ENCODE data around the gene COMT. TPM values are rescaled to one million over a fixed set of nuclear protein-coding genes. Genes with fewer than 3 reads are reported as not detected.

The COMT gene
- total RNA-seq, 4 donors from 2014 or later = 89.1 to 149 (median 138) TPM

DNA sequence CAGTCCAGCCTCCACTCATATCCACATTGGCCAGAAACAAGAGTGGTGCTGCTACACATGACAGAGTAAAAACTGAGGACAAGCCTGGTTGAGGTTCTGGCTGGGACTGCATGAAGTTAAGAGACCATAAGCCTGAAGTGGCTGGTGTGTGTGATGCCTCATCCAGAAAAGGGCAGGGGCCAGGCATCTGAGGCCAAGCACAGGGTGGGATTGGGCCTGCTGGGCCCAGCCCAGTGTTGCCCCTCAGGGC is 49.7 kb downstream of the COMT start:
- no peak for DNase-seq
- no peaks in the 10 kb centered on the region for H3K9me3 ChIP-seq
- no peak overlapping the region for H3K27ac ChIP-seq
- no peak overlapping the region for H3K4me3 ChIP-seq
- H3K27me3 ChIP-seq = no peaks in the 10 kb centered on the region
- H3K4me1 ChIP-seq = peaks cover 0 to 4% (median 3%) of the 10 kb centered on the region in 4 donors
- TF ChIP-seq, protein P1, sequence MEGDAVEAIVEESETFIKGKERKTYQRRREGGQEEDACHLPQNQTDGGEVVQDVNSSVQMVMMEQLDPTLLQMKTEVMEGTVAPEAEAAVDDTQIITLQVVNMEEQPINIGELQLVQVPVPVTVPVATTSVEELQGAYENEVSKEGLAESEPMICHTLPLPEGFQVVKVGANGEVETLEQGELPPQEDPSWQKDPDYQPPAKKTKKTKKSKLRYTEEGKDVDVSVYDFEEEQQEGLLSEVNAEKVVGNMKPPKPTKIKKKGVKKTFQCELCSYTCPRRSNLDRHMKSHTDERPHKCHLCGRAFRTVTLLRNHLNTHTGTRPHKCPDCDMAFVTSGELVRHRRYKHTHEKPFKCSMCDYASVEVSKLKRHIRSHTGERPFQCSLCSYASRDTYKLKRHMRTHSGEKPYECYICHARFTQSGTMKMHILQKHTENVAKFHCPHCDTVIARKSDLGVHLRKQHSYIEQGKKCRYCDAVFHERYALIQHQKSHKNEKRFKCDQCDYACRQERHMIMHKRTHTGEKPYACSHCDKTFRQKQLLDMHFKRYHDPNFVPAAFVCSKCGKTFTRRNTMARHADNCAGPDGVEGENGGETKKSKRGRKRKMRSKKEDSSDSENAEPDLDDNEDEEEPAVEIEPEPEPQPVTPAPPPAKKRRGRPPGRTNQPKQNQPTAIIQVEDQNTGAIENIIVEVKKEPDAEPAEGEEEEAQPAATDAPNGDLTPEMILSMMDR (IDR thresholded peaks at IDR 0.05) = no peak
- no peak for TF ChIP-seq POLR2A (IDR thresholded peaks at IDR 0.05)
- H3K36me3 ChIP-seq = no peaks in the 10 kb centered on the region

DNA sequence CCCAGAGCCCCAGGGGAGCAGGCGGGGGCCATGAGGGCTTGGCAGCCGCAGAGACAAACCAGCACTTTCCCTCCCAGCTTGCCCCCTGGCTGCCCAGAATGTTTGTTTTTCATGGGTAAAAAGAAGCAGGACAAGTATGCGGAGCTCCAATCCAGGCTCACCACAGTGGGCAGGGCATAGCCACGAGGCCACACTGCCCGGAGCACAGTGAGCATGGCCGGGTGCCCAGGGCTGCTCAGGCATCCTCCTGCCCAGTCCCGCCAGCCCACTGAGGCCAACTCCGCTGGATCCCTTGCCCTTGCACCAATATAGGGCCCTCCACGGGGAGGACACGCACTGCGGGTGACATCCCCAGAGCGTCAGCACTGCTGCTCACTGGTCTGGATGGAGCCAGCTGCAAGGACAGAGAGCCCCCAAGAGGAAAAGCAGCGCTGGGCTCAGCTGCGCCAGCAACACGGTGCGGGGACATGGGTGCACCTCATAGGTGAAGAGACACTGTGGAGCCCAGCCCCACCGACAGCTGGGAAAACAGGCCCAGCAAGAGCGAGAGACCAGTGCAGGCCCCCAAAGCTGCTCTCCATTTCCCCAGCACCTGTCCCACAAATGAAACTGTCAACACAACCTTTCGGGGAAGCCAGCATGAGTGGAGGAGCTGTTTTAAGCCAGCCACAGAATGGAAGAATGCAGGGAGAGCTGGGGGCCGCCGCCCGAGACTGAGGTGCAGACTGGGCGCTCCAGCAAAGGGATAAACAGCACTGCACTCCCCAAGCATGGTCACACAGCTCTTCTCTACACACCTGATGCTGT is 50.3 kb downstream of the COMT start:
- DNase-seq = no peak
- no peaks in the 10 kb centered on the region for H3K27me3 ChIP-seq
- no peaks in the 10 kb centered on the region for H3K9me3 ChIP-seq
- no peaks in the 10 kb centered on the region for H3K4me1 ChIP-seq
- no peaks in the 10 kb centered on the region for H3K36me3 ChIP-seq
- TF ChIP-seq POLR2A (IDR thresholded peaks at IDR 0.05) = no peak
- TF ChIP-seq, protein P1 (IDR thresholded peaks at IDR 0.05) = no peak
- no peak overlapping the region for H3K4me3 ChIP-seq
- H3K27ac ChIP-seq = no peak overlapping the region

DNA sequence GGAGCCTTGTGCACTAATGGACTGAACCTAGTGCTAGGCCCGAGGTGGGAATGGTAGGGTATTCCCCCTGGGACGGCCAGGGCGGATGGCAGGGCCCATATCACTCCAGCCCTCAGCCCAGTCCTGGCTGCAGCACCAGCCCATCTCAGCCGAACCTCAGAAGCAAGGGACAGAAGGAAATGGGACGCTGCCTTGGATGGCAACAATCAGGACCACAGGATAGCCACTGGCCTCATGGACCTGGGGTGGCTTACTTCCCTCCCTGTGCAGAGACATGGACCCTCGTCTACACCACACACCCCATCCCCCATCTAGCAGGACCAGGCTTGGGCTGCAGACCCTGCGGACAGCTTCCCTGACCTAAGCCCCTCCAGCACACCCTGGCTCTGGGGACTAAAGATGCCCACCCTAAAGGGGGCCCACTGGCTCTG is 50.9 kb downstream of the COMT start:
- TF ChIP-seq, protein P1 (IDR thresholded peaks at IDR 0.05) = no peak
- TF ChIP-seq POLR2A (IDR thresholded peaks at IDR 0.05) = no peak
- H3K36me3 ChIP-seq = no peaks in the 10 kb centered on the region
- H3K4me3 ChIP-seq = no peak overlapping the region
- no peak overlapping the region for H3K27ac ChIP-seq
- no peak for DNase-seq
- H3K9me3 ChIP-seq = no peaks in the 10 kb centered on the region
- H3K4me1 ChIP-seq = no peaks in the 10 kb centered on the region
- no peaks in the 10 kb centered on the region for H3K27me3 ChIP-seq

DNA sequence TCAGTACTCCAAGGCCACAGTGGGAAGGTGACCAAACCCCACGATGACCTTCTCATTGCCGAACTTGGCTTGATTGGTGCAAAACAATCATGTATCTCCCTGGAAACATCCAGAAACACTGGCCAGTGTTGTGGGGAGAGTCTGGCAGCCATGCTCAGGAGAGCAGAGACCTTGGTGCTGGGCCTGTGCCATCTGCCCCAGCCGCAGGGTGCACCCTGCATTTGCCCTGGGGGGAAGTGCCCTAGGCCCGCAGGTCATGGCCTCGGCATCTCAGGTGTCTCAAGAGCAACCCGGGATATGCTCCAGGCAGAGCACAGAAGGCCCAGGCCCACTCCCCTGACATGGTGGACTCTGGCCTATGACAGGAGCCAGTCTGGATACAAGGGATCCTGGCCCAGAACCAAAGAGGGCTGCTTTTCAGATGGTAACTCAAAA is 51.4 kb downstream of the COMT start:
- no peak for DNase-seq
- Histone ChIP-seq H3K27me3 (no peaks in the 10 kb centered on the region), H3K4me3 (no peak overlapping the region), H3K27ac (no peak overlapping the region), H3K4me1 (no peaks in the 10 kb centered on the region), H3K36me3 (no peaks in the 10 kb centered on the region), H3K9me3 (no peaks in the 10 kb centered on the region)
- TF ChIP-seq POLR2A (IDR thresholded peaks at IDR 0.05) = no peak
- TF ChIP-seq, protein P1 (IDR thresholded peaks at IDR 0.05) = no peak

DNA sequence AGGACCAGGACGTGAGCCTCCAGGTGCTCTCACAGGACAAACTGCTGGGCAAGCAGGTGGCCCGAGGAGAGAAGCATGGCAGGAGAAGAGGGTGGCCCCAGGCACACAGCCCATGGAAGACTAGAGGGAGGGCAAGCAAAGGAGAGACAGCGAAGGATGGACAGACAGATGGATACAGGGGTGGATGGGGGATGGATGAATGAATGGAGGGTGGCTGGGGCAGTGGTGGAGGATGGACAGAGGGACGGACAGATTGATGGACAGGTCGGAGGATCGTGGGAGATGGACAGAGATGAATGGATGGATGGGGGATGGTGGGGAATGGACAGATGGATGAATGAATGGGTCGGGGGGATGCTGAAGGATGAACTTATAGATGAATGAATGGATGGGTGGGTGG is 52.4 kb downstream of the COMT start:
- DNase-seq = no peak
- no peak overlapping the region for H3K27ac ChIP-seq
- H3K4me1 ChIP-seq = no peaks in the 10 kb centered on the region
- TF ChIP-seq POLR2A (IDR thresholded peaks at IDR 0.05) = no peak
- TF ChIP-seq, protein P1 (IDR thresholded peaks at IDR 0.05) = no peak
- H3K4me3 ChIP-seq = no peak overlapping the region
- H3K36me3 ChIP-seq = no peaks in the 10 kb centered on the region
- H3K27me3 ChIP-seq = no peaks in the 10 kb centered on the region
- H3K9me3 ChIP-seq = no peaks in the 10 kb centered on the region

Data from Peyer's patch (tissue), 4 donors.